ENCODE measurements around the gene IPO5.

Gene IPO5

GRCh38 chr13:97921176-97921816, 32.2 kb upstream of the IPO5 start:
- no peak for DNase-seq (ENCODE audit: low read depth)
- TF ChIP-seq, protein P1, sequence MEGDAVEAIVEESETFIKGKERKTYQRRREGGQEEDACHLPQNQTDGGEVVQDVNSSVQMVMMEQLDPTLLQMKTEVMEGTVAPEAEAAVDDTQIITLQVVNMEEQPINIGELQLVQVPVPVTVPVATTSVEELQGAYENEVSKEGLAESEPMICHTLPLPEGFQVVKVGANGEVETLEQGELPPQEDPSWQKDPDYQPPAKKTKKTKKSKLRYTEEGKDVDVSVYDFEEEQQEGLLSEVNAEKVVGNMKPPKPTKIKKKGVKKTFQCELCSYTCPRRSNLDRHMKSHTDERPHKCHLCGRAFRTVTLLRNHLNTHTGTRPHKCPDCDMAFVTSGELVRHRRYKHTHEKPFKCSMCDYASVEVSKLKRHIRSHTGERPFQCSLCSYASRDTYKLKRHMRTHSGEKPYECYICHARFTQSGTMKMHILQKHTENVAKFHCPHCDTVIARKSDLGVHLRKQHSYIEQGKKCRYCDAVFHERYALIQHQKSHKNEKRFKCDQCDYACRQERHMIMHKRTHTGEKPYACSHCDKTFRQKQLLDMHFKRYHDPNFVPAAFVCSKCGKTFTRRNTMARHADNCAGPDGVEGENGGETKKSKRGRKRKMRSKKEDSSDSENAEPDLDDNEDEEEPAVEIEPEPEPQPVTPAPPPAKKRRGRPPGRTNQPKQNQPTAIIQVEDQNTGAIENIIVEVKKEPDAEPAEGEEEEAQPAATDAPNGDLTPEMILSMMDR (conservative IDR thresholded peaks at IDR 0.05; ENCODE audit: low read depth, low read length) = no peak
- no peak overlapping the region for H3K4me3 ChIP-seq (ENCODE audit: low read length)

DNA sequence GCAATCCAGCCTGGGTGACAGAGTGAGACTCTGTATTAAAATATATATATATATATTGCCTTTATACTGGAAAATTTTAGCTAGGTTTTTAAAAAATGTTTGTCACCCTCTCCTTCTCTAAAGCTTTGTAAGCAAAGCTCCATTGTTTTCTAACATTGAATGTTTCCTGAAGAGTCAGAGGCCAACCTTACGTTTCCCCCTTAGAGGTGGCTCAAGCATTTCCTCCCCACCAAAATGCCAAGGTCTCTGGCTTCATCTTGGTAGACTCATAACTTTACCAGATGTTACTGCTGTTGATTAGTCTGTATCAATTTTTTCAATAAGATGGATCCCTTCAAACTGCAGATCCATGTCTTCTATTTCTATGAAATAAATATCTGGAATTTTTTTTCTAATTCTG, 25.2 kb upstream of the IPO5 start:
- no peak for DNase-seq (ENCODE audit: low read depth)
- TF ChIP-seq, protein P1 (conservative IDR thresholded peaks at IDR 0.05; ENCODE audit: low read depth, low read length) = no peak
- H3K4me3 ChIP-seq (ENCODE audit: low read length) = no peak overlapping the region

DNA sequence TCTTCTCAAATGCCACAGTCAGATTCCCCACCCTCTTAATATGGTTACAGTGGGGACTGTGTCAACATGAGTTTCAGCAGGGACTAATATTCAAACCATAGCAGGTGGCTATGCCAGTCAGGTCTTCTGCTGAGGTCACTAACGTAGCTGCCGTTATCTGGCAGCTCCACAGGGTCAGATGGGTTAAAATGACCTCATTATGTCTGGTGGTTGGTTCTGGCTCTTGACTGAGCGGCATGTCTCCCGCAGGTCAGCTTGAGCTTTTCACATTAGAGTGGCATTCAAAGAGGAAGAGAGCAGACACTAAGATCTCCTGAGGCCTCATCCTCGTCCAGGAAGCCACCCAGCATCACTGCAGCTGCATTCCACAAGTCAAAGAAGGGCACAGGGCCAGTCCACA, 21.4 kb upstream of the IPO5 start:
- H3K4me3 ChIP-seq (ENCODE audit: low read length) = no peak overlapping the region
- DNase-seq (ENCODE audit: low read depth) = no peak
- TF ChIP-seq, protein P1 (conservative IDR thresholded peaks at IDR 0.05; ENCODE audit: low read depth, low read length) = no peak

- DNase-seq (ENCODE audit: low read depth) = no peak
- H3K4me3 ChIP-seq (ENCODE audit: low read length) = no peak overlapping the region
- TF ChIP-seq, protein P1 (conservative IDR thresholded peaks at IDR 0.05; ENCODE audit: low read depth, low read length) = no peak
These were observed 20.8 kb upstream of the IPO5 start for GRCh38 chr13:97932647-97933046.

DNA sequence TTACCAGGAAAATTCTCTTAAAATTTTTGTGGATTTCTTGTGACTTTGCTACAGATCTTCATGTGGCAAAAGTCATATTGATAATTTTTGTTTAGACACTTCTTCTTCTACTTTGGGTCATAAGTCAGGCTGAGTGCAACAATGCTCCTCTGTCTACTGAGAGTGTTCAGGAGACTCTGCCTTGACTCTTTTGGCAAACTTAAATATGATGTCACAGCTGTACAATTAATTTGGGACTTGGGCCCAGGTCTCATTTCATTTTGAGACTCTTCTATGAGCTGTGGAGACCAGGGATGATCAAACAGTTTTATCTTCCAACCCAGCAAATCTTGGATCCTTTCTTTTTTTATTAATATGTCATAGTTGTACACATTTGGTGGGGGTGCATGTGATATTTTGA, 19.7 kb upstream of the IPO5 start:
- DNase-seq (ENCODE audit: low read depth) = no peak
- no peak overlapping the region for H3K4me3 ChIP-seq (ENCODE audit: low read length)
- TF ChIP-seq, protein P1 (conservative IDR thresholded peaks at IDR 0.05; ENCODE audit: low read depth, low read length) = no peak

DNA sequence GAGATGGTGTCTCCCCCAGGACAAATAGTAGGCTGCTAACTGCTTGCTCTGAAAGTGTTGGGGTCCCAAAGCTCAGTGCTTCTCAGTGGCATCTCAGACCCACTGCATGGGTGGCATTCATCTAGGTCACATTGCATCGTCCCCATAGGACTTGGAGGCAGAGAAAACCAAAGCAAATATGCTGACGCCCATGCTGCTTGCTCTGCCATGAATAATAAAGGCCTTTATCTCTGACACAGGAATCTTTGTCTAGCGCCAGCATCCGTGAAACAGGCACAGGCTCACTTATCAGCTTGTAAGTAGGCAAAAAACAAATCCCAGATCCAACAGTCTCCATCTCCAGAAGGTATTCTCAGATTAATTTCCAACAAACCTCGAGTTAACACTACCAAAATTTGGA, 18.9 kb upstream of the IPO5 start:
- H3K4me3 ChIP-seq (ENCODE audit: low read length) = no peak overlapping the region
- TF ChIP-seq, protein P1 (conservative IDR thresholded peaks at IDR 0.05; ENCODE audit: low read depth, low read length) = no peak
- DNase-seq (ENCODE audit: low read depth) = no peak

- H3K4me3 ChIP-seq (ENCODE audit: low read length) = no peak overlapping the region
- TF ChIP-seq, protein P1 (conservative IDR thresholded peaks at IDR 0.05; ENCODE audit: low read depth, low read length) = no peak
- DNase-seq (ENCODE audit: low read depth) = no peak
These were observed 18.4 kb upstream of the IPO5 start for GRCh38 chr13:97935071-97935470.
